Retinal pigment epithelial cell (primary cell): Measurements from ENCODE around the gene ZCCHC24.
A peak's percentile ranks its signal among the peaks of the same experiment; 100 is the strongest.

Source experiments
- DNase-seq: peaks from one replicate; pipeline ENCODE4 v3.0.0-alpha.2; 2010; ENCODE audit warnings: low read depth
- H3K4me3 ChIP-seq: 2 replicates; pipeline ENCODE4 v1.5.1; 2011; ENCODE audit warnings: mild to moderate bottlenecking, low read length, control low read depth, moderate library complexity
- CTCF ChIP-seq: conservative IDR thresholded peaks from 2 replicates; pipeline ENCODE4 v1.5.1; 2011; ENCODE audit warnings: low read depth, low read length, control low read depth, inconsistent platforms

Gene ZCCHC24

GRCh38 chr10:79346388-79347225 lies 98.8 kb downstream of the ZCCHC24 start:
- no peak for TF ChIP-seq CTCF
- DNase-seq, result no peak
- H3K4me3 ChIP-seq, result peak overlapping the region; percentile 14

- H3K4me3 ChIP-seq, result no peak overlapping the region
- no peak for TF ChIP-seq CTCF
These were observed 99.4 kb downstream of the ZCCHC24 start for GRCh38 chr10:79346012-79346340.

GRCh38 chr10:79345241-79346011 lies 100.0 kb downstream of the ZCCHC24 start:
- H3K4me3 ChIP-seq, result no peak overlapping the region
- no peak for DNase-seq
- TF ChIP-seq CTCF, result no peak

More at GRCh38 chr10:79346012-79346340, 99.4 kb downstream of the ZCCHC24 start:
- DNase-seq, result no peak

- no peak for DNase-seq
- TF ChIP-seq CTCF, result no peak
- no peak overlapping the region for H3K4me3 ChIP-seq
These were observed 100.8 kb downstream of the ZCCHC24 start for GRCh38 chr10:79344502-79345195.

- H3K4me3 ChIP-seq, result no peak overlapping the region
- DNase-seq, result no peak
- no peak for TF ChIP-seq CTCF
These were observed 102.4 kb downstream of the ZCCHC24 start for GRCh38 chr10:79342811-79343561.

- TF ChIP-seq CTCF, result no peak
- H3K4me3 ChIP-seq, result no peak overlapping the region
- no peak for DNase-seq
These were observed 103.1 kb downstream of the ZCCHC24 start for GRCh38 chr10:79342295-79342761.
